Loucy (cell line): ENCODE measurements around the gene CTDSPL.

ENCODE experiments used
- H2AFZ ChIP-seq: fragments of 200-600 bp; sonication (generic); 2 replicates; pipeline ENCODE4 v1.6.0; 2016; ENCODE audit warnings: antibody characterized with exemption, mild to moderate bottlenecking, low read length, moderate library complexity
- H3F3A ChIP-seq: fragments of 200-600 bp; 2 replicates; pipeline ENCODE4 v1.6.0; 2016; ENCODE audit warnings: antibody characterized with exemption, low read depth, mild to moderate bottlenecking
- H3K27me3 ChIP-seq: fragments of 200-600 bp; sonication (generic); 2 replicates; pipeline ENCODE4 v1.6.1; 2014; ENCODE audit warnings: low read length, mild to moderate bottlenecking; ENCODE audit not compliant: insufficient read depth, poor library complexity, severe bottlenecking
- H3K36me3 ChIP-seq: fragments of 200-600 bp; sonication (generic); 2 replicates; pipeline ENCODE4 v1.6.1; 2016; ENCODE audit warnings: low read length; ENCODE audit not compliant: insufficient read depth
- H3K4me1 ChIP-seq: fragments of 200-600 bp; sonication (generic); 2 replicates; pipeline ENCODE4 v1.5.1; 2014; ENCODE audit warnings: low read length, mild to moderate bottlenecking; ENCODE audit not compliant: insufficient read depth, poor library complexity, severe bottlenecking
- H3K4me2 ChIP-seq: fragments of 200-600 bp; sonication (generic); 2 replicates; pipeline ENCODE4 v1.6.0; 2014; ENCODE audit warnings: antibody characterized with exemption, low read length, low read depth, mild to moderate bottlenecking; ENCODE audit not compliant: poor library complexity, severe bottlenecking
- H3K4me3 ChIP-seq: fragments of 200-600 bp; sonication (generic); 2 replicates; pipeline ENCODE4 v1.5.1; 2014; ENCODE audit warnings: low read length, mild to moderate bottlenecking, mixed read lengths; ENCODE audit not compliant: poor library complexity, severe bottlenecking
- H3K79me2 ChIP-seq: fragments of 200-600 bp; sonication (generic); 2 replicates; pipeline ENCODE4 v1.6.1; 2014; ENCODE audit warnings: low read length; ENCODE audit not compliant: insufficient read depth
- H3K9ac ChIP-seq: fragments of 200-600 bp; sonication (generic); 2 replicates; pipeline ENCODE4 v1.6.0; 2014; ENCODE audit warnings: mild to moderate bottlenecking, low read depth, low read length, moderate library complexity; ENCODE audit not compliant: poor library complexity, severe bottlenecking
- H3K9me2 ChIP-seq: fragments of 200-600 bp; sonication (generic); replicated peaks from 2 replicates; pipeline ENCODE4 v1.6.1; 2016; ENCODE audit warnings: low read depth, low read length, mixed read lengths
- H3K9me3 ChIP-seq: fragments of 200-600 bp; sonication (generic); 2 replicates; pipeline ENCODE4 v1.6.1; 2014; ENCODE audit warnings: mild to moderate bottlenecking, antibody characterized with exemption, low read length, low read depth; ENCODE audit not compliant: insufficient read depth
- H4K20me1 ChIP-seq: fragments of 200-600 bp; sonication (generic); 2 replicates; pipeline ENCODE4 v1.6.0; 2014; ENCODE audit warnings: antibody characterized with exemption, low read length, mild to moderate bottlenecking; ENCODE audit not compliant: insufficient read depth, poor library complexity, severe bottlenecking
- CTCF ChIP-seq: fragments of 200-600 bp; sonication (generic); conservative IDR thresholded peaks from 2 replicates; pipeline ENCODE4 v1.5.1; 2014; ENCODE audit warnings: mild to moderate bottlenecking, antibody characterized with exemption, low read length
- EZH2phosphoT487 ChIP-seq: fragments of 200-600 bp; IDR thresholded peaks from 2 replicates; pipeline ENCODE4 v1.6.1; 2018; ENCODE audit warnings: antibody characterized with exemption, mild to moderate bottlenecking, moderate library complexity, borderline replicate concordance

The CTDSPL gene

GRCh38 chr3:38000242-38000916 lies 138.7 kb downstream of the CTDSPL start:
- Histone ChIP-seq H3K4me3 (no peak overlapping the region), H3K9me3 (no peaks in the 10 kb centered on the region), H3K9me2 (no peaks in the 10 kb centered on the region), H3K36me3 (peaks cover 15% of the 10 kb centered on the region; the same call in 1 of the 2 replicates), H3K27me3 (no peaks in the 10 kb centered on the region), H4K20me1 (no peaks in the 10 kb centered on the region), H3F3A (no peaks in the 10 kb centered on the region), H3K4me1 (peaks cover 5% of the 10 kb centered on the region), H3K9ac (no peak overlapping the region), H2AFZ (no peak overlapping the region), H3K79me2 (peaks cover 5% of the 10 kb centered on the region), H3K4me2 (no peak overlapping the region)
- TF ChIP-seq CTCF (no peak), EZH2phosphoT487 (no peak)

GRCh38 chr3:38000965-38001455 lies 139.3 kb downstream of the CTDSPL start:
- H3K27me3 ChIP-seq: no peaks in the 10 kb centered on the region
- TF ChIP-seq CTCF (no peak), EZH2phosphoT487 (no peak)

GRCh38 chr3:38001456-38002081 lies 139.9 kb downstream of the CTDSPL start:
- no peaks in the 10 kb centered on the region for H4K20me1 ChIP-seq
- H3K9ac ChIP-seq: no peak overlapping the region
- no peak overlapping the region for H2AFZ ChIP-seq
- H3K4me1 ChIP-seq: no peaks in the 10 kb centered on the region
- H3K36me3 ChIP-seq: peaks cover 15% of the 10 kb centered on the region; the same call in 1 of the 2 replicates
- TF ChIP-seq EZH2phosphoT487 (no peak), CTCF (peak; percentile 42)
- no peak overlapping the region for H3K4me2 ChIP-seq
- H3K9me2 ChIP-seq: no peaks in the 10 kb centered on the region
- H3K27me3 ChIP-seq: no peaks in the 10 kb centered on the region
- H3K79me2 ChIP-seq: no peaks in the 10 kb centered on the region
- no peak overlapping the region for H3K4me3 ChIP-seq
- H3K9me3 ChIP-seq: no peaks in the 10 kb centered on the region
- no peaks in the 10 kb centered on the region for H3F3A ChIP-seq

More at GRCh38 chr3:38000965-38001455, 139.3 kb downstream of the CTDSPL start:
- H3F3A ChIP-seq: no peaks in the 10 kb centered on the region
- peaks cover 15% of the 10 kb centered on the region; the same call in 1 of the 2 replicates for H3K36me3 ChIP-seq
- no peaks in the 10 kb centered on the region for H4K20me1 ChIP-seq
- no peak overlapping the region for H3K4me3 ChIP-seq
- H3K4me2 ChIP-seq: no peak overlapping the region
- no peak overlapping the region for H2AFZ ChIP-seq
- H3K9ac ChIP-seq: no peak overlapping the region
- no peaks in the 10 kb centered on the region for H3K9me3 ChIP-seq
- H3K4me1 ChIP-seq: no peaks in the 10 kb centered on the region
- H3K9me2 ChIP-seq: no peaks in the 10 kb centered on the region
- no peaks in the 10 kb centered on the region for H3K79me2 ChIP-seq
